DMS153 treated with DMSO at 0.1 percent for 48 hours (cell line): Measurements from ENCODE around the gene BCL3.
A peak's percentile ranks its signal among the peaks of the same experiment; 100 is the strongest.
"Not testable (repeated sequence)": the region's sequence is repeated elsewhere in the genome, so short reads cannot be mapped to it uniquely, and the experiment has no call there.

Experiments
- DNase-seq: peaks from one replicate; lab custom pipeline; 2025; ENCODE audit not compliant: unreplicated experiment; lab: John Stamatoyannopoulos, UW

Gene BCL3

DNA sequence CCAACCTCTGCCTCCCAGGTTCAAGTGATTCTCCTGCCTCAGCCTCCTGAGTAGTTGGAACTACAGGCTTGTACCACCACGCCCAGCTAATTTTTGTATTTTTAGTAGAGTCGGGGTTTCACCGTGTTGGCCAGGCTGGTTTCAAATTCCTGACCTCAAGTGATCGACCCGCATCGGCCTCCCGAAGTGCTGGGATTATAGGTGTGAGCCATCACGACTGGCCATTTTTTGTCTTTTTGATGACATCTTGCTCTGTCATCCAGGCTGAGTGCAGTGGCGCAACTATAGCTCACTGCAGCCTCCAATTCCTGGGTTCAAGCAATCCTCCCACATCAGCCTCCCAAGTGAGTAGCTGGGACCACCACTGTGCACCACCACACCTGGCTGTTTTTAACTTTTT is 28.1 kb upstream of the BCL3 start:
- not testable (repeated sequence) for DNase-seq

DNA sequence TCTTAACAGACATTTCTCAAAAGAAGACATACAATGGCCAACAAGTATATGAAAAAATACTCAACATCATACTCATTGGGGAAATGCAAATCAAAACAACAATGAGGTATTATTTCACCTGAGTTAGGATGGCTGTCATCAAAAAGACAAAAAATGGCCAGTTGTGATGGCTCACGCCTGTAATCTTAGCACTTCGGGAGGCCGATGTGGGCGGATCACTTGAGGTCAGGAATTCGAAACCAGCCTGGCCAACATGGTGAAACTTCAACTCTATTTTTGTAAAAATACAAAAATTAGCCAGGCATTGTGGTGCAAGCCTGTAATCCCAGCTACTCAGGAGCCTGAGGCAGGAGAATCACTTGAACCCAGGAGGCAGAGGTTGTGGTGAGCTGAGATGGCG is 27.6 kb upstream of the BCL3 start:
- DNase-seq = no peak

DNA sequence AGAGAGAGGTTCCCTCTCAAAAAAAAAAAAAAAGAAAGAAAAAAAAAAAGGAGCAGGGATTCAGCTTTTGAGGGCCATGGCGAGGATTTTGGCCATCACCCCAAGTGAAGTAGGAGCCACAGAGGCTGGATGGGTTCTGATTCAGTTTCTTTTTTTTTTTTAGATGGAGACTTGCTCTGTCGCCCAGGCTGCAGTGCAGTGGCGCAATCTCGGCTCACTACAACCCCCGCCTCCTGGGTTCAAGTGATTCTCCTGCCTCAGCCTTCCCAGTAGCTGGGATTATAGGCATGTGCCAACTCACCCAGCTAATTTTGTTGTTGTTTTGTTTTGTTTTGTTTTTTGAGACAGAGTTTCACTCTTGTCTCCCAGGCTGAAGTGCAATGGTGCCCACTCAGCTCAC is 27.1 kb upstream of the BCL3 start:
- DNase-seq = not testable (repeated sequence)

- DNase-seq = no peak
Observed at GRCh38 chr19:44722131-44723121, 26.1 kb upstream of the BCL3 start.

- no peak for DNase-seq
Observed at GRCh38 chr19:44723299-44723951, 25.1 kb upstream of the BCL3 start.

DNA sequence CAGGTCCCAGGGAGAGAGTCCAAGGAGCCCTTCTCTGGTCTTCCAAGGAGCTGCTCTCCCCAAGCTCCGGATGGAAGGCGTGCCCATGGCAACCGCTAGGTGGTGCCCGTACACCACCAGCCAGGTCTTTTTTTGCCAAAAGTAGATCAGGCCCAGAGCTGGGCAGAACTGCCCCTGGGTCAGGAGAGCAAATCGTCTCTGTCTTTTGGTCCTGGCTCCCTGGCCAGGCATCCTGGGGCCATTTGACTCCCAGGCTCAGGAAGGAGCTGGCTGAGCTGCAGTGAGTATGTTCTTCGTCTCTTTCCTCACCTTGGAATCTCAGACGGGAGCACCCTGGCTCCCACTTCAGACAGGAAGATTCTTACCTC is 24.6 kb upstream of the BCL3 start:
- peak; percentile 58 for DNase-seq

- no peak for DNase-seq
Observed at GRCh38 chr19:44725251-44725650, 23.3 kb upstream of the BCL3 start.

DNA sequence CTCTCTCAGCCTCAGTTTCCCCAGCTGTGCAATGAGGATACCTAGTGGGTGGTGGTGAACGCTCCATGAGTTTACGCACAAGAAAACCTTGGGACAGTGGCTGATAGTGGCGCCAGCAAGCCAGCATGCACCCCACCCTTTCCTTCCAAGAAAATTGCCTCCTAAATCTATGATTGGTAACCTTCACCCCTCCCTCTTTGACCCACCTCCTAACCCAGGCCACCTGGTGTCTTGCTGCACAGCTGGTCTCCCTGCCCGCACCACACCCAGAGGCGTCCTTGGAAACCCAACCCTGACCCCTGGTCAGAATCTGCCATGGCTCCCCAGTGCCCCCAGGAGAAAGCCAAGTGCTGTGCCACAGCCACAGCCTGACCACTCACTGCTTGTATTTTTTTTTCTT is 22.8 kb upstream of the BCL3 start:
- DNase-seq = no peak

GRCh38 chr19:44726465-44726864 is 22.0 kb upstream of the BCL3 start:
- no peak for DNase-seq

DNA sequence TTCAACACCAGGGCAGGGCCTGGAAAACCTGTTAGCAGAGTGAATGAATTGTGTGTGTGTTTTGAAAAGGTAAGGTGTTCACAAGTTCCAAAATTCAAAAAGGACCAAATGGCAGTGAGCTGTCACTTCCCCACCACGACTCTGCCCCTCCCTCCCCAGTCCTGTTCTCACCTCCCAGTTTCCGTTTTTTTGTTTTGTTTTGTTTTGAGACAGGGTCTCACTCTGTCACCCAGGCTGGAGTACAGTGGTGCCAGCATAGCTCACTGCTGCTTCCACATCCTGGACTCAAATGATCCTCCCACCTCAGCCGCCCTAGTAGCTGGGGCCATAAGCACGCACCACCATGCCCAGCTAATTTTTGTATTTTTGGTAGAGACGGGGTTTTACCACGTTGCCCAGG is 20.3 kb upstream of the BCL3 start:
- DNase-seq = no peak

DNA sequence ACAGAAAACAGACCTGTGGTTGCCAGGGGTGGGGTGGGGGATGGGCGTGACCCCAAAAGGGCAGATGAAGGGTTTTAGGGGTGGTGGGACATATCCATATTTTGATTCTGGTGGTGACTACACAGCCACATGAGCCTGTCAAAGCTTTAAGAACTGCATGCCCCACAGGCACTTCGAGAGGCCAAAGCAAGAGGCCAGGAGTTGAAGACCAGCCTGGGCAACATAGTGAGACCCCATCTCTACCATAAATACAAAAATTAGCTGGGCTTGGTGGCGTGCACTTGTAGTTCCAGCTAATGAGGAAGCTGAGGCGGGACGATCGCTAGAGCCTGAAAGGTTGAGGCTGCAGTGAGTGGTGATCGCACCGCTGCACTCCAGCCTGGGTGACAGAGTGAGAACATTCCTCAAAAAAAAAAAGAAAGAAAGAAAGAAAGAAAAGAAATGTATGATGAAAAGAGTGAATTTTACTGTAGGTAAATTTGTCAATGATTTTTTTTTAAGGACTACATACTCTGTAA is 18.9 kb upstream of the BCL3 start:
- no peak for DNase-seq

DNA sequence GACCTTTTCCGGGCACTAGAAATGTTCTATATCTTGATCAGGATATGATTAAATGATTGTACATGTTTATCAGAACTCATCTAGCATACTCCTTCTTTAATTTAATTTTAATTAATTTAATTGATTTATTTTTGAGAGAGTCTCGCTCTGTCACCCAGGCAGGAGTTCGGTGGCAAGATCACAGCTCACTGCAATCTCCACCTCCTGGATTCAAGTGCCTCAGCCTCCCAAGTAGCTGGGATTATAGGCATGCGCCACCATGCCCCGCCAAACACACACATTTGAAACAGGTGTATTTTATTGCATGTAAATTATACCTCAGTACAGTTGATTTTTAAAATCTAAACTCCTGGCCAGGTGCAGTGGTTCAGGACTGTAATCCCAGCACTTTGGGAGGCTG is 17.4 kb upstream of the BCL3 start:
- DNase-seq = no peak

DNA sequence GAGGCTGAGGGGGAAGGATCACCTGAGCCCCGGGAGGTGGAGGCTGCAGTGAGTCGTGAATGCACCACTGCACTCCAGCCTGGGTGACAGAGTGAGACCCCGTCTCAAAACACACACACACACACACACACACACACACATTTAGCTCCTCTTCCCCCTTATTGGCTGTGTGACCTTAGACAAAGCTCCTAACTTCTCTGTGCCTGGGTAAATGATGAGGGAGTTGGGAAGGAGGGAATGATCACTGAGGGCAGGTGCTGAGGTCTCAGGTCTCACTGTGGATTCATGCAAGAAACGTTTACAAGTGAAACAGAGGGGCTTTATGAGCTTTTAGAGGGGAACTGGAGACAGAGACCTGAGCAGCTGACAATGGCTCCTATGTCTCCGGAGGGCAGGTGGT is 16.9 kb upstream of the BCL3 start:
- no peak for DNase-seq

GRCh38 chr19:44732235-44733014 is 16.1 kb upstream of the BCL3 start:
- DNase-seq = no peak

GRCh38 chr19:44734357-44734756 is 14.2 kb upstream of the BCL3 start:
- DNase-seq = no peak

DNA sequence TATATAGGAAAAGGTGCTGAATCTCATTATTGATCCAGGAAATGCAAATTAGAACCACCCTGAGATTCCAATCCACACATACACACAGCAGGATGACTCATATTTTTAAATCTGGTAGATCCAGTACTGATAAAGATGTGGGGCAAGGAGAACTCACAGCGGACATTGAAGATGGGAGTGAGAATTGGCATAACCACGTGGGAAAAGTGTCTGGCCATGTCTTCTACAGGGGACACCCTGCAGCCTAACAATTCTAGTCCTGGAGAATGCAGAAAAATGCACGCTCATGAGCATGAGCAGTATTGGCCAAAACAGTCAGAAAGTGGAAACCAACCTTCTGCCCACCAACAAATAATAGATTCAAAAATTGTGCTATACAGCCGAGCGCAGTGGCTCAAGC is 13.5 kb upstream of the BCL3 start:
- no peak for DNase-seq

- no peak for DNase-seq
Observed at GRCh38 chr19:44737238-44738071, 11.1 kb upstream of the BCL3 start.

DNA sequence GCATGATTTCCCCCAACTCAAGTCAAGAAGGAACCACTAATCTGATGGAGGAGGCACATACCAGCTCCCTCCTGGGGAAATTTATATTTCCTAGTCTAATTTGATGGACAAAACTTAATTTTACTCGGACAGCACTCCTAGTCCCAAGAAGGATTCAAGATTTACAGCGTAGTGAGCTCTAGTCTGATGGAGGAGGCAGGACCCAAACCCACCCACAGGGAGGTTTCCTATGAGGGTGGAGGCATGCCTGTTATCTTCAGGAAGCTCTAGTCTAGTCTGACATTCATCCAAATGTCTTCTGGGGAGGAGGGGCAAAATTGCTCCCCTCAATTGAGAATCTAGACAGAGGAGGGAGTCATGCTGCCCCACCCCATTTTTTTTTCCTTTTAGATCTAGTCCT is 10.4 kb upstream of the BCL3 start:
- DNase-seq = no peak

DNA sequence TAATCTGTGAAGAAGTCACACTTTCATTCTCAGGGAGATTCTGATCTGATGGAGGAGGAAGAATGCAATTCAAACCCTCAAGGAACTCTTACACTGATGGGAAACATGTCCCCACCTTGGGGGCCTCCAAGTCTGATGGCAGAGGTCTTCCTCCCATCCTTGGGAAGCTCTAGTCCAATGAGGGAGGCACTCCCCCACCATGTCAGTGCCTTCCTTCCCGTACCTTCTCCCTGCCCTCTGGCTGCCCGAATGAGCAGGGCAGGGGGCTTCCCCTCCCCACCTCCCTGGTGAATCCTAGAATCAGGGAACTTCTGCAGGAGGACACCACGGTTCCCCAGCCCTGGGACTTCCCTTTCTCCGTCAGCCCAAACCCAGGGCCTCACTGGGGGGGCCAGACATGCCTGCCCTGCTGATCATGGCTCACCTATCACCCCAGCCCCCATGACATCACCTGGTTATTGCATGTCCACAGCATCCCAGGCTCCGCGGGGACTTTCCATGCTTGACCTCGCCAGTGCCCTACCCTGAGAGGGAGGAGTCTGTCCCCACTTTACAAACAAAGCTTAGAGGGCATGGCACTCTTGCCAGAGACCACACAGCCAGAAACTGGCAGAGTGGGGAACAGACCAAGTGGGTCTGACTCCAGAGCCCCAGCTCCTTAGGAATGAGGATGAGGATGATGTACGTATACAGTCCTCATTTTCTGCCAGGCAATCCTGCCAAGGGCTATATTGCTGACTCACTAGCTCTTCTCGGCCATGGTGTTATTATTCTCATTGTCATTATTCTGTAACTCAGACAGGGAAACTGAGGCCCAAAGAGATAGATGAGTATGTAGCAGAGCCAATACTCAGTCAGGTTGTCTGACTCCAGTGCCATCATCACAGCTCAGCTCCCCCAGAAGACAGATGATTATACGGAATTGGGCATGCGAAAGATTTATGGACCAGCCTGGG is 9.6 kb upstream of the BCL3 start:
- no peak for DNase-seq
